MCF 10A (cell line): ENCODE results near the gene SDK1. TPM values are rescaled to one million over a fixed set of nuclear protein-coding genes. Genes with fewer than 3 reads are reported as not detected.

Source experiments
- BruUV-seq: library from RNA; stranded (reverse); fragments of 400-500 nt; replicated peaks from 2 replicates; lab custom pipeline; 2021; lab: Mats Ljungman, UMichigan
- CTCF ChIA-PET: fragments of 300-600 bp; sonication (Branson Sonifier 250); formaldehyde crosslinking; extraction: SDS; loops from one replicate; lab custom pipeline; 2021; ENCODE audit warnings: antibody characterized with exemption, inconsistent platforms; lab: Yijun Ruan, JAX
- POLR2A ChIA-PET: fragments of 300-600, 350-650 bp; sonication (Branson Sonifier 250); formaldehyde crosslinking; extraction: SDS; loops from one replicate; lab custom pipeline; 2020; ENCODE audit warnings: antibody characterized with exemption, inconsistent platforms; lab: Yijun Ruan, JAX
- DNase-seq: peaks from one replicate; pipeline ENCODE4 v3.0.0-alpha.2; 2018; ENCODE audit not compliant: unreplicated experiment
- H3K27ac Mint-ChIP-seq: one replicate; pipeline ENCODE4 v1.8.0; 2022; ENCODE audit warnings: mild to moderate bottlenecking, low read depth, mixed read lengths; ENCODE audit not compliant: unreplicated experiment
- H3K27me3 Mint-ChIP-seq: one replicate; pipeline ENCODE4 v1.8.0; 2022; ENCODE audit warnings: mixed read lengths; ENCODE audit not compliant: insufficient read depth, unreplicated experiment
- H3K36me3 Mint-ChIP-seq: one replicate; pipeline ENCODE4 v1.8.0; 2022; ENCODE audit warnings: mild to moderate bottlenecking, moderate library complexity, mixed read lengths; ENCODE audit not compliant: insufficient read depth, unreplicated experiment
- H3K4me1 Mint-ChIP-seq: one replicate; pipeline ENCODE4 v1.8.0; 2022; ENCODE audit warnings: mixed read lengths; ENCODE audit not compliant: insufficient read depth, unreplicated experiment
- H3K4me3 Mint-ChIP-seq: one replicate; pipeline ENCODE4 v1.8.0; 2022; ENCODE audit warnings: mild to moderate bottlenecking, moderate library complexity, mixed read lengths; ENCODE audit not compliant: unreplicated experiment
- H3K9me3 Mint-ChIP-seq: one replicate; pipeline ENCODE4 v1.8.0; 2022; ENCODE audit warnings: mixed read lengths; ENCODE audit not compliant: unreplicated experiment
- intact Hi-C: fragments of 100-400 bp; cut with micrococcal nuclease; formaldehyde crosslinking; loops from 2 replicates; pipeline ENCODE4 v1.14.1; 2022
- total RNA-seq: library from RNA; stranded (reverse); gene quantifications from 2 replicates; pipeline ENCODE4 v1.2.3, GENCODE V29; 2022
- TF ChIP-seq, protein P1 (sequence below): fragments of 200-600 bp; IDR thresholded peaks from one replicate; pipeline ENCODE4 v1.8.0; 2022; ENCODE audit warnings: antibody characterized with exemption, mild to moderate bottlenecking; ENCODE audit not compliant: unreplicated experiment

Gene SDK1
- total RNA-seq, 1 experiment from 2014 or later, result 3.3 TPM

DNA sequence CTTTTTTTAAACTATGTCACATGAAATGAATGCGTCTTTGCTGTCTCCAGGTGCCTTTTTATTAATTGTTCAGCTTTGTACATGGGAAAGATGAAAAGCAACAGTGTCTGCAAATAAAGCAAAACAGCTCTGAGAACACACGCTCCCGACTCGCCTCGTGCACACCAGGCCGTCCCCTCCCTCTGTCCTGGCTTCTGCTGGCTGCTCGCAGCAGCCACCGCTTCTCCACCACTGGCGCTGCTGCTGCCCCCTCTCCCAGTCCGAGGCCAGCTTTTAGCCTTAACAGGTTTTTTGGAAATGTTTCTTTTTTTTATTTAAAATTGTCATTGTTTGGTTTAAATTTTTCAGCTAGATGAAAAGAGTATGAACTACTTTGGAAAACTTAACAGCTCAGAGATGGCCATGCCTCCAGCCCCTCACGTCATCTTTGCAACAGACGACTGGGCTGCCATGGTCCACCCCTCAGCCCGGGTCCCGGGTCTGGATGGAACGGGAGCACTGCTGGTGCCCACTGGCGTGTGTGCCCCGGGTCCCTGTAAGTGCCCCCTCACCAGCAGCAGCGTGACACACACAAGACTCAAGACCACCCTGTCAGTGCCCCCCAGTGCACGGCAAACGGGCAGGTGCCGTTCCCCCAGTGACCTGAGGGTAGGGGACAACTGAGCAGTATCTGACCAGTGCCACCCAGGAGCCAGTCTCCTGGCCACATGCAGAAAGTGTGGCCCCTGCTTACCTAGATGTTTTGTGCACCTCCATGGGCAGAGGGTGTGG lies 965.4 kb downstream of the SDK1 start:
- intact Hi-C loops, result loop anchor here (1.0 kb wide), 1 partner anchor 17 kb away; no protein-coding TSS in a partner anchor
- Mint-ChIP-seq H3K27ac (no peak overlapping the region), H3K27me3 (no peaks in the 10 kb centered on the region), H3K4me1 (peaks cover 5% of the 10 kb centered on the region), H3K4me3 (no peak overlapping the region), H3K9me3 (no peaks in the 10 kb centered on the region), H3K36me3 (no peaks in the 10 kb centered on the region)
- no TSS peak for BruUV-seq
- ChIA-PET POLR2A (interaction anchor here (0.9 kb wide), 1 partner anchor 13 kb away, joined by 5 read pairs; no protein-coding TSS in a partner anchor), CTCF (no interaction called here)
- no peak for DNase-seq
- TF ChIP-seq, protein P1, sequence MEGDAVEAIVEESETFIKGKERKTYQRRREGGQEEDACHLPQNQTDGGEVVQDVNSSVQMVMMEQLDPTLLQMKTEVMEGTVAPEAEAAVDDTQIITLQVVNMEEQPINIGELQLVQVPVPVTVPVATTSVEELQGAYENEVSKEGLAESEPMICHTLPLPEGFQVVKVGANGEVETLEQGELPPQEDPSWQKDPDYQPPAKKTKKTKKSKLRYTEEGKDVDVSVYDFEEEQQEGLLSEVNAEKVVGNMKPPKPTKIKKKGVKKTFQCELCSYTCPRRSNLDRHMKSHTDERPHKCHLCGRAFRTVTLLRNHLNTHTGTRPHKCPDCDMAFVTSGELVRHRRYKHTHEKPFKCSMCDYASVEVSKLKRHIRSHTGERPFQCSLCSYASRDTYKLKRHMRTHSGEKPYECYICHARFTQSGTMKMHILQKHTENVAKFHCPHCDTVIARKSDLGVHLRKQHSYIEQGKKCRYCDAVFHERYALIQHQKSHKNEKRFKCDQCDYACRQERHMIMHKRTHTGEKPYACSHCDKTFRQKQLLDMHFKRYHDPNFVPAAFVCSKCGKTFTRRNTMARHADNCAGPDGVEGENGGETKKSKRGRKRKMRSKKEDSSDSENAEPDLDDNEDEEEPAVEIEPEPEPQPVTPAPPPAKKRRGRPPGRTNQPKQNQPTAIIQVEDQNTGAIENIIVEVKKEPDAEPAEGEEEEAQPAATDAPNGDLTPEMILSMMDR, result no peak

DNA sequence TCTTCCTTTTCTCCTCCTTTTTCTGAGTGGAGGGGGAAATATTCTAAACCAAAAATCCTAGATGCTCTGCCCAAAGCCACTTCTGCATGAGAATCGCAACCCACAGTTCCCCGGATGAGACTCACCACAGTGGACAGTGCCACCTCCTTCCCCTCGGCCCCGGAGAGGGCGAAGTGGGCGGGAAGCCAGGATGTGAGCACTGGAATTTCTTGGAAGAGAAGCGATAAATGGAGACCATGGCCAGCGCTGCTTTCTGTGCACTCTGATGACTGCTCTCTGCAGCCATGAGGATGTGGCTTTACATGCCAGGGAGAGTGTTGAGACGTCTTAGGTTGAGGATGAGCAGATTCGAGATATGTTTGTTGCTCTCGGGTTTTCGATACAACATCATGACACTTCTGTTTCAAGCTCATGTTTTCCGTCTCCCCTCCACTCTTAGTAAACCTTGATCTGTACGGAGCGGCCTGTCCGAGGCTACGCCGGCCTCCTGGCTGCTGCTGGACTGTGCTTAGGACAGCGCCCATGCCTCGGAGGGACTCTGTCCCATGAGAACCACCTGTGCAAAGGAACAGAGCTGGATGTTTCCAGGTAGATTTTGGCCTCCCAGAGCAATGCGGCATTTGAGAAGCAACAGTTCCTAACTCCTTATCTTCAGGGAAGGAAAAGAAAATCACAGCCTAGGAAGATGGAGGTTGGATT lies 966.4 kb downstream of the SDK1 start:
- DNase-seq, result no peak
- CTCF ChIA-PET, result interaction anchor here (0.8 kb wide), 1 partner anchor 8 kb away, joined by 3 read pairs; no protein-coding TSS in a partner anchor
- no peaks in the 10 kb centered on the region for H3K9me3 Mint-ChIP-seq
- no peaks in the 10 kb centered on the region for H3K36me3 Mint-ChIP-seq
- intact Hi-C loops, result loop anchor here (1.0 kb wide), 1 partner anchor 16 kb away; no protein-coding TSS in a partner anchor
- TF ChIP-seq, protein P1, result no peak
- no peak overlapping the region for H3K27ac Mint-ChIP-seq
- POLR2A ChIA-PET, result no interaction called here
- no peak overlapping the region for H3K4me3 Mint-ChIP-seq
- H3K4me1 Mint-ChIP-seq, result peaks cover 5% of the 10 kb centered on the region
- no peaks in the 10 kb centered on the region for H3K27me3 Mint-ChIP-seq
- BruUV-seq, result no TSS peak

DNA sequence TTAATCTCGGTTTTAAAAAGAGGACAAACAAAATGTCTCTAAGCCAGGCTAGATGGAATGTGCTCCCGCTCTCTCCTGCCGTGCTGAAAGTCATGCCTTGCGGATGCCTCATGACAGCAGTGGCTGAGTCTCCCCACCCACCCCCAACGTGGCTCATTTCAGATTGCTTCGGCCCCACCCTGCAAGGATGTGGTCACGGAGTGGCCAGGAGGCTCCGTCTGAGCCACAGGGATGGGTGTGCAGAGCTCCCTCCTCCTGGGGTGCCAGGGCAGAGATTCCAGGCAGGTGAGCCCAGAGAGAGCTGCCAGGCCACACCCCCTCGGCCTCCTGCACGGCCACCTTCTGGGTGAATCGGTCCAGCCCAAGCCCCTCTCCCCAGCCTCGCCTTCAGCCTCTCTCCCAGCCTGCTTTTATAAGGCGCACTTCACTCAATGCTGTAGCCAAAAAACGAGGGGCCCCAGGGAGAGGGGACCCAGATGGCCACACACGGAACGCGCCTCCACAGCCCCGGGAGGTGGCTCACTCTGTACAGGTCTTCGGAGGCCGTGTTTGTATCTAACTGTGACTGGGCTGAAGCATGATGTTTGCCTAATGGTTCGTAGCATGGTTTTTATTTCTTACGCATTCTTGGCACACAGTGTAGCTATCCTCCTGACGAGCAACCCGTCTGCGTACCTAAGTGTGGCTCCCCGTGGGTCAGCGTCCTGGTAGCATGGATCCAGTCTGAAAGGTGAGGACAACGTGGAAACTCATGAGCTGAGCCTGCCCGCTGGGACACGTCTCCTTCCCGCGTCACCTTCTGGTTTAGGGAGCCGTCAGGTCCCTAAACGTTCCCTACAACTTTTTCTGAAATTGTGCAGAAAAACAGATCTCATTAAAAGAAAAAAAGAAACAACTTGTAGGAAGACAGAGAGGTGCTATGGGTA lies 967.3 kb downstream of the SDK1 start:
- TF ChIP-seq, protein P1, result no peak
- BruUV-seq, result no TSS peak
- Mint-ChIP-seq H3K36me3 (no peaks in the 10 kb centered on the region), H3K9me3 (no peaks in the 10 kb centered on the region), H3K27ac (no peak overlapping the region), H3K4me1 (peaks cover 5% of the 10 kb centered on the region), H3K27me3 (no peaks in the 10 kb centered on the region), H3K4me3 (no peak overlapping the region)
- CTCF ChIA-PET, result interaction anchor here (0.8 kb wide), 1 partner anchor 9 kb away, joined by 3 read pairs; no protein-coding TSS in a partner anchor
- DNase-seq, result peak; percentile 6
- intact Hi-C loops, result no loop called here
- POLR2A ChIA-PET, result interaction anchor here (1.0 kb wide), 1 partner anchor 11 kb away, joined by 4 read pairs; no protein-coding TSS in a partner anchor
